Transverse colon (tissue), 4 donors: ENCODE results near the gene C10orf105. TPM values are rescaled to one million over a fixed set of nuclear protein-coding genes. Genes with fewer than 3 reads are reported as not detected.

Experiments
- DNase-seq: peaks from one replicate; pipeline ENCODE4 v3.0.0-alpha.2; 2019
- H3K27ac ChIP-seq, 4 donors: fragments of 200-600 bp; sonication (generic); 2 replicates each; pipeline ENCODE4 v1.5.1; 2016 to 2018; ENCODE audit warnings: inconsistent platforms in 4 of 4
- H3K27me3 ChIP-seq: fragments of 200-600 bp; sonication (generic); 2 replicates; pipeline ENCODE4 v1.5.1; 2017; ENCODE audit warnings: inconsistent platforms
- H3K36me3 ChIP-seq, 4 donors: fragments of 200-600 bp; sonication (generic); 2 replicates each; pipeline ENCODE4 v1.5.1; 2017 to 2019; ENCODE audit warnings: inconsistent platforms in 4 of 4
- H3K4me1 ChIP-seq, 4 donors: fragments of 200-600 bp; sonication (generic); 2 replicates each; pipeline ENCODE4 v1.5.1; 2017 to 2020; ENCODE audit warnings: inconsistent platforms in 4 of 4
- H3K4me3 ChIP-seq, 4 donors: fragments of 200-600 bp; sonication (generic); 1 replicate in 1 of 4; 2 replicates in 3 of 4; pipeline versions ENCODE4 v1.5.1 to v1.6.1; 2017 to 2019; ENCODE audit warnings: inconsistent platforms in 4 of 4
- H3K9me3 ChIP-seq, 2 donors: fragments of 200-600 bp; sonication (generic); 2 replicates each; pipeline ENCODE4 v1.5.1; 2017 to 2019; ENCODE audit warnings: inconsistent platforms in 2 of 2
- EP300 ChIP-seq: sonication (generic); formaldehyde crosslinking; IDR thresholded peaks from one replicate; pipeline ENCODE4 v1.6.1; 2017; ENCODE audit warnings: antibody characterized with exemption, low read depth
- POLR2A ChIP-seq: fragments of 450-650 bp; IDR thresholded peaks from one replicate; pipeline ENCODE4 v1.6.1; 2016; ENCODE audit warnings: antibody characterized with exemption, mild to moderate bottlenecking, moderate library complexity
- POLR2AphosphoS5 ChIP-seq, 3 donors: sonication (generic); formaldehyde crosslinking; IDR thresholded peaks; one replicate each; pipeline ENCODE4 v1.6.1; 2016; ENCODE audit warnings: antibody characterized with exemption in 3 of 3
- WGBS, 2 donors: methylation state at CpG; one replicate each; pipeline ENCODE4 v1.1.5; 2018; ENCODE audit warnings: low coverage in 1 of 2; 5-methylcytosine and 5-hydroxymethylcytosine counted together
- in situ Hi-C, 4 donors: fragments of 200-750 bp; cut with MboI; loops; one replicate each; pipeline versions ENCODE4 v1.15.0 to v1.15.1; 2017; ENCODE audit warnings: low sequenced_read_pairs in 3 of 4, low pct_ligation_motif_present in 1 of 4, low pct_unique_long_range_greater_than_20kb in 1 of 4
- intact Hi-C: fragments of 100-400 bp; cut with DNase I; formaldehyde crosslinking; loops from one replicate; pipeline ENCODE4 v1.15.1; 2023; ENCODE audit warnings: low total_unique reads
- total RNA-seq, 4 donors: library from RNA; depleted of rRNA; stranded (reverse); fragments of >200 nt; gene quantifications; one replicate each; pipeline ENCODE4 v1.1.0, GENCODE V29; 2016
- TF ChIP-seq, protein P1 (sequence below), 5 experiments: fragments of 200-600 bp in 3 of 5; fragments of 450-650 bp in 2 of 5; sonication (generic) in 3 of 5; IDR thresholded peaks; 1 replicate in 2 of 5; 2 replicates in 3 of 5; pipeline ENCODE4 v1.5.1; 2016 to 2017; ENCODE audit warnings: antibody characterized with exemption in 5 of 5, inconsistent platforms in 3 of 5, mild to moderate bottlenecking in 2 of 5, moderate library complexity in 1 of 5

The C10orf105 gene
- total RNA-seq, 4 donors from 2014 or later = 0.16 TPM; not detected in 3

DNA sequence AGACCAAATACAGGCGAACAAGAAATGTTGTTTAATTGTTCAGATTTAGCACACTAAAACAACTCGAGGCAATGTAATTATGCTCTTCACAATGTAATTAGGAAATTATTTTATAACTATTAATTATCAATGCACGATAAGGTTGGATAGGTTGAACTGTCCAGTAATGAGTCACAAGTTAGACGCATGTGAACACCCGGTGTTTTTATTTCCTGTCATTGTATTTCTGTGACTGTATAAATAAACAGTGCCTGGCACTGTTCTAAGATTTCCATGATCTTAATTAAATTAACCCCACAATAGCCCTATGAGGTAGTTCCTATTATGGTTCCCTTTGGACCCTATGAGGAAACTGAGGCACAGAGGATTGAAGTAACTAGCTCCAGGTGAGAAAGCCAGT, 26.2 kb downstream of the C10orf105 start:
- H3K9me3 ChIP-seq = no peaks in the 10 kb centered on the region
- H3K27me3 ChIP-seq = no peaks in the 10 kb centered on the region
- 51 to 62% methylated on average over 5 of the region's 5 CpGs for WGBS, 2 donors
- TF ChIP-seq, protein P1, sequence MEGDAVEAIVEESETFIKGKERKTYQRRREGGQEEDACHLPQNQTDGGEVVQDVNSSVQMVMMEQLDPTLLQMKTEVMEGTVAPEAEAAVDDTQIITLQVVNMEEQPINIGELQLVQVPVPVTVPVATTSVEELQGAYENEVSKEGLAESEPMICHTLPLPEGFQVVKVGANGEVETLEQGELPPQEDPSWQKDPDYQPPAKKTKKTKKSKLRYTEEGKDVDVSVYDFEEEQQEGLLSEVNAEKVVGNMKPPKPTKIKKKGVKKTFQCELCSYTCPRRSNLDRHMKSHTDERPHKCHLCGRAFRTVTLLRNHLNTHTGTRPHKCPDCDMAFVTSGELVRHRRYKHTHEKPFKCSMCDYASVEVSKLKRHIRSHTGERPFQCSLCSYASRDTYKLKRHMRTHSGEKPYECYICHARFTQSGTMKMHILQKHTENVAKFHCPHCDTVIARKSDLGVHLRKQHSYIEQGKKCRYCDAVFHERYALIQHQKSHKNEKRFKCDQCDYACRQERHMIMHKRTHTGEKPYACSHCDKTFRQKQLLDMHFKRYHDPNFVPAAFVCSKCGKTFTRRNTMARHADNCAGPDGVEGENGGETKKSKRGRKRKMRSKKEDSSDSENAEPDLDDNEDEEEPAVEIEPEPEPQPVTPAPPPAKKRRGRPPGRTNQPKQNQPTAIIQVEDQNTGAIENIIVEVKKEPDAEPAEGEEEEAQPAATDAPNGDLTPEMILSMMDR (IDR thresholded peaks at IDR 0.05) = no peak
- no peak for TF ChIP-seq POLR2A
- TF ChIP-seq EP300 = no peak
- no peak for TF ChIP-seq POLR2AphosphoS5 (IDR thresholded peaks at IDR 0.05)
- intact Hi-C loops (loop anchor here (10.0 kb wide), 1 partner anchor 111 kb away; no protein-coding TSS in a partner anchor), in situ Hi-C loops (no loop called here)
- H3K4me3 ChIP-seq = no peak overlapping the region
- peaks cover 4 to 6% (median 5%) of the 10 kb centered on the region in 4 donors for H3K4me1 ChIP-seq
- DNase-seq = no peak
- no peaks in the 10 kb centered on the region for H3K36me3 ChIP-seq
- H3K27ac ChIP-seq = peak overlapping the region in 2 of 4 donors; percentile 36 to 55

DNA sequence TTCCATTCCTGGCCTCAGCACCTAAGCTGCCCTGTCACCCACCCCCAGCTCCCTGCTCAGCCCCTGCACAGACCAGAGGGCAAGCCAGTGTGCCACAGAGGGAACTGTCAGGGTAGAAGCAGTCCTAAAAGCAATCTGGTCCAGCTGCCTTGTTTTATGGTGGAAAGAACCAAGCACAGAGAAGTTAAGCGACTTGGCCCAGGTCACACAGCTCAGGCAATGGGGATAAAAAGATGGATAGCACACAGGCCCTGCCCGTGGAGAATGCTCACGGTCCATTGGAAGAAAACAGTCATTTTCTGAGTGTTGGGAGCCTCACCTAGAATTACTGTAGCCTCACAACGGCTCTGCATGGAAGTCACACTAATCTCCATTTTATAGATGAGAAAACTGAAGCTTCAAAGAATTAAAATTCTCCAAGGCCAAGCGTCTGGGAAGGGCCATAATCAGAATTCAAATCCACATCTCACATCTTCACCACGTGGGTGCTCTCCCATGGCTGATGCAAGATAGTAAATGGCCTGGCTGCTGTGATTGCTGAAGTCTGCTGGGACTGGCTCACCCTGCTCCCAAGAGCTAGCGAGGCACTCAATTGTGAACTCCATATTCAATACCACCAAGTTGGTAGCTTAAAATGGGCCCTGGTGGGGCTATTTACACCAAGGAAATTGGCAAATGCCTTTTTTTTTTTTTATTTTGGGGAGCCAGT, 26.8 kb downstream of the C10orf105 start:
- 79% methylated on average over 7 of the region's 7 CpGs; no CpG with 5 or more reads in 1 of the 2 donors for WGBS, 2 donors
- intact Hi-C loops (loop anchor here (10.0 kb wide), 1 partner anchor 112 kb away; no protein-coding TSS in a partner anchor), in situ Hi-C loops (no loop called here)
- DNase-seq = no peak
- Histone ChIP-seq H3K4me3 (no peak overlapping the region), H3K36me3 (no peaks in the 10 kb centered on the region), H3K27me3 (no peaks in the 10 kb centered on the region), H3K9me3 (no peaks in the 10 kb centered on the region), H3K27ac (no peak overlapping the region), H3K4me1 (peaks cover 4 to 6% (median 5%) of the 10 kb centered on the region in 4 donors)
- TF ChIP-seq POLR2AphosphoS5 (IDR thresholded peaks at IDR 0.05) (no peak), EP300 (no peak), POLR2A (no peak)
- TF ChIP-seq, protein P1 (IDR thresholded peaks at IDR 0.05) = no peak

DNA sequence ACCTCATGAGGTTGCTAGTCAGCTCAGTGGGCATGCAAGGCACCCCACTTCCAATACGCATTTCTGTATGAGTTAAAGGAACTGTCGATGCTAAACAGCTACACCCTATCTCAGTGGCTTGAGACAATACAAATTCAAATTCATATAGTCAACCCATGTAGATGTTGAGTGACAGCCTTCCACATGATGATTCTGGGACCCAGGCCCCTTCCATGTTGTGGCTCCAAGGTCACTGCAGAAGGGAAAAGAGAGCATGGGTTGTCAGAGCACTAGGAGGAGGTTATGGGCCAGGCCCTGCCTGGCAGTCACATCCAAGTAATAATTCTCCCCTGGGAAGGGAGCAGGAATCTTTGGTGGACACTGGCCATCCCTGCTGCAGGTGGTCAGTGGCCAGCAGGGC, 28.2 kb downstream of the C10orf105 start:
- Histone ChIP-seq H3K36me3 (no peaks in the 10 kb centered on the region), H3K27me3 (no peaks in the 10 kb centered on the region), H3K4me3 (no peak overlapping the region), H3K4me1 (peaks cover 3 to 6% (median 4%) of the 10 kb centered on the region in 4 donors), H3K27ac (no peak overlapping the region), H3K9me3 (no peaks in the 10 kb centered on the region)
- 100% methylated on average over 2 of the region's 2 CpGs; no CpG with 5 or more reads in 1 of the 2 donors for WGBS, 2 donors
- no peak for DNase-seq
- in situ Hi-C loops (no loop called here), intact Hi-C loops (loop anchor here (10.0 kb wide), 1 partner anchor 113 kb away; no protein-coding TSS in a partner anchor)
- TF ChIP-seq POLR2AphosphoS5 (IDR thresholded peaks at IDR 0.05) (no peak), EP300 (no peak), POLR2A (no peak)
- TF ChIP-seq, protein P1 (IDR thresholded peaks at IDR 0.05) = no peak

DNA sequence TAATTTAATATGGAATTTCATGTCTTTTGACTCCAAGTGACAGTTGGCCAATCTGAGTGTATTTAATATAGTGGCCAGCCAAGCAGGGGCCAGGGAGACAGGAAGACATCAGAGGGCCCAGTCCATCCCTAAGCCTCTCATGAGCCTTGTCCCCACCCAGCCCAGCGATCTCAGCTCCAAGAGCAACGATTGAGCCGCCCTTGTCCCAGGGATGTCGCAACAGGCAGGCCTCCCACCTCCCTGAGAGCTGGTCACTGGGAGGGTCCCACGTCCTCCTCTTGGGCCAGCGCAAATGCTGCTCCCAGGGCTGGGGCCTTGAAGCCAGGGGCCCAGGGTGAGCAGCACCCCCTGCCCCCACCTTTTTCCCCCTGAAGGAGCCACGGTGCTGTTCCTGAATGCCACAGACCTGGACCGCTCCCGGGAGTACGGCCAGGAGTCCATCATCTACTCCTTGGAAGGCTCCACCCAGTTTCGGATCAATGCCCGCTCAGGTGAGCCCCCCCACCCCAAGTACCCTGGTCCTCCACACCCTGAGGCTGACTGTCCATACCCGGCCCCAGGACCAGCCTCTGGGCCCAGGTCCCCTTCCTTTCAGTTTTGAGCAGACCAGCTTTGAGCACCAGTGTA, 29.4 kb downstream of the C10orf105 start:
- WGBS, 2 donors = 93 to 96% methylated on average over 4 to 13 of the region's 13 CpGs
- TF ChIP-seq POLR2AphosphoS5 (IDR thresholded peaks at IDR 0.05) (no peak), EP300 (no peak), POLR2A (no peak)
- TF ChIP-seq, protein P1 (IDR thresholded peaks at IDR 0.05) = no peak
- in situ Hi-C loops = no loop called here
- Histone ChIP-seq H3K9me3 (no peaks in the 10 kb centered on the region), H3K4me3 (no peak overlapping the region), H3K4me1 (peaks cover 0 to 5% (median 3%) of the 10 kb centered on the region in 4 donors), H3K27me3 (no peaks in the 10 kb centered on the region), H3K27ac (no peak overlapping the region), H3K36me3 (no peaks in the 10 kb centered on the region)
- no peak for DNase-seq
- intact Hi-C loops = loop anchor here (10.0 kb wide), 1 partner anchor 115 kb away; no protein-coding TSS in a partner anchor
